ENCODE measurements around the gene SUCLG1. TPM values are rescaled to one million over a fixed set of nuclear protein-coding genes. Genes with fewer than 3 reads are reported as not detected.
"Not testable (repeated sequence)": the region's sequence is repeated elsewhere in the genome, so short reads cannot be mapped to it uniquely, and the experiment has no call there.

Gene SUCLG1
- total RNA-seq, 1 donor from 2014 or later, result 40.2 TPM

DNA sequence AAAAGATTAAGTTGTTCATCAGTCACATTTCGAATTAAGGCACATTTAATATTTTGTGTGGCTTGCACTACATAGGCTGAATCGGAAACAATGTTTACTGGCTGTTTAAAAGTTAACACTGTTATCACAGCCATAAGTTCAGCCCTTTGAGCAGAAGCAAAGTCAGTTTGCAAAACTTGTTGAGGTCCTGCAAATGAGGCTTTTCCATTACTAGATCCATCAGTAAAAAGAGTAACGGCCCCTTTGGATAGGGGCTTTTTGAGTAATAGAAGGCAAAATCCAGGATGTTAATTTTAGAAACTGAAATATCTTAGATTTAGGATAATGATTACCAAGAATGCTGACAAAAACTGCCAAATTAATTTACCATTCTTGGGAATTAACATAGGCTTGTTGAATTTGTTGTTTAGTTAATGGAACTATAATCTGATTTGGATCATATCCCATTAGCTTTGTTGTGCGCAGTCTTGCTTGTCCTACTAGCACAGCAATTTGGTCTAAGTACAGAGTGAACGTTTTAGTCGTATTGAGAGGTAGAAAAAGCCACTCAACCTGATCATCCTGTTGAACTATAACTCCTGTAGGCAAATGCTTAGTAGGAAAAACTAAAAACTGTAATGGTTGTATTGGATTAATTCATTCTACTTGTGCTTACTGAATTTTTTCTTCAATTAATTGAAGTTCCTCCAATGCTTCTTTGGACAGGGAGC lies 13.9 kb upstream of the SUCLG1 start:
- H3K4me3 ChIP-seq, result no peak overlapping the region
- H3K9me3 Mint-ChIP-seq, result peaks cover 54% of the 10 kb centered on the region

GRCh38 chr2:84472423-84472822 lies 13.3 kb upstream of the SUCLG1 start:
- H3K4me2 ChIP-seq; H3K27ac ChIP-seq; H3K4me3 ChIP-seq; H3K27me3 ChIP-seq; H3K27ac Mint-ChIP-seq; H2AFZ ChIP-seq (replicated peaks); H3K79me2 ChIP-seq (ENCODE audit: low read depth); H3K36me3 Mint-ChIP-seq; H3K4me1 ChIP-seq; H3K27me3 Mint-ChIP-seq (ENCODE audit: insufficient read depth, low read depth); H3K9me3 ChIP-seq (ENCODE audit: low read depth); H3K36me3 ChIP-seq; H3F3A ChIP-seq (ENCODE audit: low read depth); H3K4me1 Mint-ChIP-seq; H4K20me1 ChIP-seq (ENCODE audit: low read depth); H3K4me3 Mint-ChIP-seq; H3K9ac ChIP-seq; DNase-seq (ENCODE audit: low spot score): not testable (repeated sequence)
- H3K9me3 Mint-ChIP-seq, result peaks cover 50% of the 10 kb centered on the region

More for the DNA sequence above, 13.9 kb upstream of the SUCLG1 start:
- DNase-seq (ENCODE audit: low spot score), result no peak
- Mint-ChIP-seq H3K27me3 (ENCODE audit: insufficient read depth, low read depth) (peaks cover 3% of the 10 kb centered on the region), H3K4me3 (no peak overlapping the region), H3K4me1 (no peaks in the 10 kb centered on the region), H3K27ac (no peak overlapping the region), H3K36me3 (peaks cover 4% of the 10 kb centered on the region)
- TF ChIP-seq EZH2 (IDR thresholded peaks at IDR 0.05) (no peak), EZH2phosphoT487 (IDR thresholded peaks at IDR 0.05) (no peak), CTCF (IDR thresholded peaks at IDR 0.05) (no peak)
- Histone ChIP-seq H3K4me1 (no peaks in the 10 kb centered on the region), H3K36me3 (no peaks in the 10 kb centered on the region), H3K4me2 (no peak overlapping the region), H3K9me3 (ENCODE audit: low read depth) (peaks cover 4% of the 10 kb centered on the region), H3K9ac (no peak overlapping the region), H4K20me1 (ENCODE audit: low read depth) (no peaks in the 10 kb centered on the region), H3K27ac (no peak overlapping the region), H2AFZ (replicated peaks) (no peak overlapping the region), H3K79me2 (ENCODE audit: low read depth) (no peaks in the 10 kb centered on the region), H3K27me3 (no peaks in the 10 kb centered on the region), H3F3A (ENCODE audit: low read depth) (no peaks in the 10 kb centered on the region)

- Mint-ChIP-seq H3K36me3 (peaks cover 6% of the 10 kb centered on the region), H3K4me3 (no peak overlapping the region), H3K27me3 (ENCODE audit: insufficient read depth, low read depth) (peaks cover 3% of the 10 kb centered on the region), H3K27ac (no peak overlapping the region), H3K4me1 (no peaks in the 10 kb centered on the region), H3K9me3 (peaks cover 44% of the 10 kb centered on the region)
- Histone ChIP-seq H2AFZ (replicated peaks) (no peak overlapping the region), H3K4me1 (no peaks in the 10 kb centered on the region), H3K36me3 (no peaks in the 10 kb centered on the region), H3K9me3 (ENCODE audit: low read depth) (peaks cover 18% of the 10 kb centered on the region), H3K27me3 (no peaks in the 10 kb centered on the region), H3K9ac (no peak overlapping the region), H3K27ac (no peak overlapping the region), H4K20me1 (ENCODE audit: low read depth) (no peaks in the 10 kb centered on the region), H3F3A (ENCODE audit: low read depth) (no peaks in the 10 kb centered on the region), H3K4me2 (no peak overlapping the region), H3K4me3 (no peak overlapping the region), H3K79me2 (ENCODE audit: low read depth) (no peaks in the 10 kb centered on the region)
- no peak for DNase-seq (ENCODE audit: low spot score)
- TF ChIP-seq CTCF (IDR thresholded peaks at IDR 0.05) (no peak), EZH2 (IDR thresholded peaks at IDR 0.05) (no peak), EZH2phosphoT487 (IDR thresholded peaks at IDR 0.05) (no peak)
Observed at GRCh38 chr2:84467389-84467788, 8.3 kb upstream of the SUCLG1 start.

DNA sequence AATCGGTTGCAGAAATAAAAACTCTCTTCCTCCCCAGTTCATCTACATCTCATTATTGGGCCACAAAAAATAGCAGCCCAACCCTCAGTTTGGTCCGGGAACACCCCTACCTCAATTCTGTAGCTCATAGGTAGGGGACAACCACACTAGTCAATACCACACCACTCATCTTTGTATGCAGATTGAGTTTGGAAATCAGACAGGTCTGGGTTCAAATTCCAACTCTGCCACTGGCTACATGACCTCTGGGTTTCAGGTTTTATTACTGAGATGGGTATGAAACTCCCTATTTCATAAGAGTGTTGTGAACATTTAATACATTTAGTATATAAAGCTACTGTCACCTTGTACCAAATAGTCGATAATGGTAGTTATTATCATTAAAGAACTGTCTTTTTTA lies 2.2 kb upstream of the SUCLG1 start:
- Histone ChIP-seq H3K27me3 (no peaks in the 10 kb centered on the region), H3K4me3 (no peak overlapping the region)

More for the DNA sequence above, 2.2 kb upstream of the SUCLG1 start:
- peaks cover 2% of the 10 kb centered on the region for H3K36me3 Mint-ChIP-seq
- H3K9me3 Mint-ChIP-seq, result peaks cover 6% of the 10 kb centered on the region
- H3K4me3 Mint-ChIP-seq, result no peak overlapping the region
- peaks cover 6% of the 10 kb centered on the region for H3K4me1 ChIP-seq
- H3K9me3 ChIP-seq (ENCODE audit: low read depth), result peaks cover 2% of the 10 kb centered on the region
- DNase-seq (ENCODE audit: low spot score), result no peak
- no peak overlapping the region for H3K27ac ChIP-seq
- H3K27me3 Mint-ChIP-seq (ENCODE audit: insufficient read depth, low read depth), result peaks cover 3% of the 10 kb centered on the region
- no peaks in the 10 kb centered on the region for H3F3A ChIP-seq (ENCODE audit: low read depth)
- H3K4me1 Mint-ChIP-seq, result peaks cover 22% of the 10 kb centered on the region
- peaks cover 10% of the 10 kb centered on the region for H4K20me1 ChIP-seq (ENCODE audit: low read depth)
- H2AFZ ChIP-seq (replicated peaks), result no peak overlapping the region
- TF ChIP-seq EZH2 (IDR thresholded peaks at IDR 0.05), result no peak
- no peak for TF ChIP-seq EZH2phosphoT487 (IDR thresholded peaks at IDR 0.05)
- no peak for TF ChIP-seq CTCF (IDR thresholded peaks at IDR 0.05)
- H3K4me2 ChIP-seq, result no peak overlapping the region
- no peak overlapping the region for H3K9ac ChIP-seq
- H3K79me2 ChIP-seq (ENCODE audit: low read depth), result peaks cover 18% of the 10 kb centered on the region
- no peak overlapping the region for H3K27ac Mint-ChIP-seq
- H3K36me3 ChIP-seq, result no peaks in the 10 kb centered on the region
